Measurements from ENCODE around the gene IFT88.

The IFT88 gene

GRCh38 chr13:20669162-20669561 lies 102.2 kb downstream of the IFT88 start (continued):
- TF ChIP-seq ZBTB49 (tag by site-specific recombination; IDR thresholded peaks at IDR 0.05; ENCODE audit: low read depth), result no peak
- TF ChIP-seq ZNF48 (tag by site-specific recombination; IDR thresholded peaks at IDR 0.05), result no peak
- no peak for TF ChIP-seq ZNF416 (tag by site-specific recombination; IDR thresholded peaks at IDR 0.05)
- no peak for TF ChIP-seq ZNF391 (tag by site-specific recombination; IDR thresholded peaks at IDR 0.05; ENCODE audit: borderline replicate concordance, low read depth)

- CTCF ChIA-PET, result interaction anchor here (0.5 to 0.6 kb wide), 2 partner anchors 228 to 439 kb away, joined by 3 to 5 read pairs; no protein-coding TSS in a partner anchor
Observed at GRCh38 chr13:20671789-20672188, 104.8 kb downstream of the IFT88 start.

More at GRCh38 chr13:20671789-20672188, 104.8 kb downstream of the IFT88 start:
- Histone ChIP-seq H3K36me3 (ENCODE audit: control insufficient read depth in 2 of 2, insufficient read depth in 1 of 2, low read length in 2 of 2) (peaks cover 0 to 5% of the 10 kb centered on the region in 2 experiments; a peak in 1 of 3 replicates), H3K4me3 (ENCODE audit: low read depth, low read length) (no peak overlapping the region), H3K9me3 (ENCODE audit: control insufficient read depth, insufficient read depth, low read depth, low read length) (no peaks in the 10 kb centered on the region), H3K27ac (ENCODE audit: extremely low read depth, low read depth, low read length) (no peak overlapping the region), H3K4me1 (ENCODE audit: control insufficient read depth, insufficient read depth, low read length) (no peaks in the 10 kb centered on the region)
- POLR2A ChIA-PET, result no interaction called here
- TF ChIP-seq ZNF121 (tag by site-specific recombination; IDR thresholded peaks at IDR 0.05), result no peak
- TF ChIP-seq ZNF24 (tag by site-specific recombination; IDR thresholded peaks at IDR 0.05), result no peak
- no peak for TF ChIP-seq ZNF433 (tag by site-specific recombination; IDR thresholded peaks at IDR 0.05; ENCODE audit: low read depth)
- no peak for TF ChIP-seq ZEB2 (tag by site-specific recombination; IDR thresholded peaks at IDR 0.05)
- no peak for TF ChIP-seq ZNF280C (tag by site-specific recombination; IDR thresholded peaks at IDR 0.05)
- TF ChIP-seq ZNF211 (tag by site-specific recombination; IDR thresholded peaks at IDR 0.05; ENCODE audit: low read depth), result no peak
- TF ChIP-seq INSM2 (tag by site-specific recombination; IDR thresholded peaks at IDR 0.05), result no peak
- TF ChIP-seq ZBTB11 (tag by site-specific recombination; conservative IDR thresholded peaks at IDR 0.05; ENCODE audit: low read depth), result no peak
- TF ChIP-seq ZNF23 (tag by site-specific recombination; IDR thresholded peaks at IDR 0.05; ENCODE audit: borderline replicate concordance), result no peak
- TF ChIP-seq MYNN (tag by site-specific recombination; IDR thresholded peaks at IDR 0.05; ENCODE audit: borderline replicate concordance), result no peak
